Smooth muscle cell (in vitro differentiated cells): Measurements from ENCODE around the gene GARIN5A. TPM values are rescaled to one million over a fixed set of nuclear protein-coding genes. Genes with fewer than 3 reads are reported as not detected.

Experiments
- DNase-seq: peaks from one replicate; lab custom pipeline; 2025; ENCODE audit not compliant: unreplicated experiment; lab: John Stamatoyannopoulos, UW
- H2AFZ ChIP-seq: fragments of 200-600 bp; sonication (generic); 2 replicates; pipeline ENCODE4 v1.6.0; 2016; ENCODE audit warnings: antibody characterized with exemption, low read depth, mild to moderate bottlenecking
- H3F3A ChIP-seq: fragments of 200-600 bp; sonication (generic); 2 replicates; pipeline ENCODE4 v1.6.0; 2017; ENCODE audit warnings: antibody characterized with exemption, low read depth
- H3K27ac ChIP-seq: fragments of 200-600 bp; sonication (generic); 2 replicates; pipeline ENCODE4 v1.5.1; 2016; ENCODE audit warnings: low read depth, mild to moderate bottlenecking
- H3K27me3 ChIP-seq: fragments of 200-600 bp; sonication (generic); 2 replicates; pipeline ENCODE4 v1.6.1; 2016; ENCODE audit warnings: low read depth, mild to moderate bottlenecking
- H3K36me3 ChIP-seq: fragments of 200-600 bp; sonication (generic); 2 replicates; pipeline ENCODE4 v1.5.1; 2016; ENCODE audit warnings: low read depth
- H3K4me1 ChIP-seq: fragments of 200-600 bp; sonication (generic); 2 replicates; pipeline ENCODE4 v1.5.1; 2016; ENCODE audit warnings: low read depth
- H3K4me2 ChIP-seq: fragments of 200-600 bp; sonication (generic); 2 replicates; pipeline ENCODE4 v1.6.0; 2016; ENCODE audit warnings: mild to moderate bottlenecking
- H3K4me3 ChIP-seq: fragments of 200-600 bp; sonication (generic); 2 replicates; pipeline ENCODE4 v1.5.1; 2016; ENCODE audit warnings: mild to moderate bottlenecking
- H3K79me2 ChIP-seq: fragments of 200-600 bp; sonication (generic); 2 replicates; pipeline ENCODE4 v1.6.0; 2016; ENCODE audit warnings: low read depth, mild to moderate bottlenecking
- H3K9ac ChIP-seq: fragments of 200-600 bp; sonication (generic); 2 replicates; pipeline ENCODE4 v1.6.0; 2016; ENCODE audit warnings: low read depth
- H3K9me3 ChIP-seq: fragments of 200-600 bp; sonication (generic); replicated peaks from 2 replicates; pipeline ENCODE4 v1.5.1; 2016; ENCODE audit warnings: low read depth
- H4K20me1 ChIP-seq: fragments of 200-600 bp; sonication (generic); 2 replicates; pipeline ENCODE4 v1.6.0; 2016; ENCODE audit warnings: low read depth
- WGBS: methylation state at CpG from one replicate; pipeline ENCODE4 v1.1.7; 2016; ENCODE audit warnings: low lambda C conversion rate; 5-methylcytosine and 5-hydroxymethylcytosine counted together
- polyA plus RNA-seq: library from polyadenylated mRNA; unstranded; fragments of >200 nt; fragmentation: Nextera tagmentation; extraction: Ambion mirVana; gene quantifications from 2 replicates; pipeline ENCODE4 v1.2.1, GENCODE V29; 2016
- total RNA-seq: library from RNA; depleted of rRNA; stranded (reverse); fragments of >200 nt; gene quantifications from 2 replicates; pipeline ENCODE4 v1.2.3, GENCODE V29; 2014
- TF ChIP-seq, protein P1 (sequence below): fragments of 200-600 bp; sonication (generic); IDR thresholded peaks from 2 replicates; pipeline ENCODE4 v1.5.1; 2017; ENCODE audit warnings: borderline replicate concordance, mild to moderate bottlenecking, antibody characterized with exemption; ENCODE audit not compliant: insufficient read depth, poor library complexity, severe bottlenecking

Gene GARIN5A
- total and polyA plus RNA-seq, 2 experiments from 2014 or later, result 1.7 to 2.1 TPM

DNA sequence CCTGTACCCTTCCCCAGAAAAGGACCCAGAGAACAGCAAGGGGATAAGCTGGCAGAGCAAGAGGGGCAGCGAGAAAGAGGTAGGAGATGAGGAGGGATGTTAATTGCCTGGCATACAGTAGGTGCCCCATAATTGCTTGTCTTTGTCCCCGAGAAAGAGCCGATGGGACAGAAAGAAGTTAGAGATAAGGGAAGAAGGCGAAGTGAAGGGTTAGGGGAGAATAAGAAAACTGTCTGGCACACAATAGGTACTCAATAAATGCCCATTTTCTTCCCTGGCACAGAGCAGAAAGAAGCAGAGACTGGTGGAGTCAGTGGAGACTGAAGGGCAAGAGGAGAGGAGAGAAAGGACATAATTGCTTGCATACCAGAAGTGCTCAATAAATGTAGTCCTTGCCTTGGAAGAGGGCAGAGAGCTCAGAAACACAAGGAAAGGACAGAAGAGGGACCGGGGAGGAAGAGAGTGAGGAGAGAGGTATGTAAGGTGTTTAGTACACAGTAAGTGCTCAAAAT lies 18.4 kb upstream of the GARIN5A start:
- TF ChIP-seq, protein P1, sequence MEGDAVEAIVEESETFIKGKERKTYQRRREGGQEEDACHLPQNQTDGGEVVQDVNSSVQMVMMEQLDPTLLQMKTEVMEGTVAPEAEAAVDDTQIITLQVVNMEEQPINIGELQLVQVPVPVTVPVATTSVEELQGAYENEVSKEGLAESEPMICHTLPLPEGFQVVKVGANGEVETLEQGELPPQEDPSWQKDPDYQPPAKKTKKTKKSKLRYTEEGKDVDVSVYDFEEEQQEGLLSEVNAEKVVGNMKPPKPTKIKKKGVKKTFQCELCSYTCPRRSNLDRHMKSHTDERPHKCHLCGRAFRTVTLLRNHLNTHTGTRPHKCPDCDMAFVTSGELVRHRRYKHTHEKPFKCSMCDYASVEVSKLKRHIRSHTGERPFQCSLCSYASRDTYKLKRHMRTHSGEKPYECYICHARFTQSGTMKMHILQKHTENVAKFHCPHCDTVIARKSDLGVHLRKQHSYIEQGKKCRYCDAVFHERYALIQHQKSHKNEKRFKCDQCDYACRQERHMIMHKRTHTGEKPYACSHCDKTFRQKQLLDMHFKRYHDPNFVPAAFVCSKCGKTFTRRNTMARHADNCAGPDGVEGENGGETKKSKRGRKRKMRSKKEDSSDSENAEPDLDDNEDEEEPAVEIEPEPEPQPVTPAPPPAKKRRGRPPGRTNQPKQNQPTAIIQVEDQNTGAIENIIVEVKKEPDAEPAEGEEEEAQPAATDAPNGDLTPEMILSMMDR, result no peak
- no peak overlapping the region for H3K4me2 ChIP-seq
- H3K27me3 ChIP-seq, result peaks cover 18% of the 10 kb centered on the region

DNA sequence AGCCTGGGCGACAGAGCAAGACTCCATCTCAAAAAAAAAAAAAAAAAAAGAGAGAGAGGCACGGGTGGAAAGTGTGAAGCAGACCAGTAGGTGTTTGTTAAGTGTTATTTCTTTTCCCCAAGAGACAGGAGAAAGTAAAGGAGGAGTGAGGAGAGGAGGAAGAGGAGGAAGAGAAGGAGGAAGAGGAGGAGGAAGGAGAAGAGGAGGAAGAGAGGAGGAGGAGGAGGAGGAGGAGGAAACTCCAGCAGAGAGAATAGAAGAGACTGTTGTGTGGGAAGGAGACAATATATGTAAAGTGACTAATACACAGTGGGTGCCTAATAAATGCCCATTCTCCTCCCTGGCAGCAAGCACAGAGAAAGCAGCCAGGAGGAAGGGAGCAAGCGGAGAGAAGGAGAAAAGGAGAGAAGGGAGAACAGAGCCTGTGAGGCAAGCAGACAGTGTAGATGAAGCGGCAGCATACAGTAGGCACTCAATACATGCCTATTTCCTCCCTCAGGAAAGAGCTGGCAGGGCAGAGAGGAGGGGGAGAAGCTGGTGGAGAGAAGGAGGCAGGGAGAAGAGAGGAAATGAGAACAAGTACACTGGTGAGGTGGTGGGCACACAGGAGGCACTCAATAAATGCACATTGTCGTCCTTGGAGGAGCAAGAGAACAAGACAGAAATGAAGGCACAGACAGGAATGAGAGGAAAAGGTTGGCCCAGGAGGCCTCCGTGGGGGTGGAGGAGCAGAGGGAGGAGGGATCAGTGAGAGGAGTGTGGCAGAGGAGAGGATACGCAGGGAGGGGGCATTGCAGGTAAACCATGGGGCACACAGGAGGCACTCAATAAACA lies 17.8 kb upstream of the GARIN5A start:
- H3K79me2 ChIP-seq, result no peaks in the 10 kb centered on the region
- H4K20me1 ChIP-seq, result no peaks in the 10 kb centered on the region
- H3K4me1 ChIP-seq, result no peaks in the 10 kb centered on the region
- no peak overlapping the region for H3K9ac ChIP-seq
- TF ChIP-seq, protein P1, result no peak
- H3K4me3 ChIP-seq, result no peak overlapping the region
- no peaks in the 10 kb centered on the region for H3K9me3 ChIP-seq
- H2AFZ ChIP-seq, result no peak overlapping the region
- H3K27ac ChIP-seq, result no peak overlapping the region
- DNase-seq, result no peak
- H3K4me2 ChIP-seq, result no peak overlapping the region
- peaks cover 18% of the 10 kb centered on the region for H3K27me3 ChIP-seq
- no peaks in the 10 kb centered on the region for H3F3A ChIP-seq
- WGBS, result 79% methylated on average over 7 of the region's 7 CpGs
- H3K36me3 ChIP-seq, result no peaks in the 10 kb centered on the region

More for the DNA sequence above, 18.4 kb upstream of the GARIN5A start:
- no peaks in the 10 kb centered on the region for H3K4me1 ChIP-seq
- H3K27ac ChIP-seq, result no peak overlapping the region
- 88% methylated on average over 5 of the region's 5 CpGs for WGBS
- no peak for DNase-seq
- no peak overlapping the region for H3K4me3 ChIP-seq
- H3K9me3 ChIP-seq, result no peaks in the 10 kb centered on the region
- no peaks in the 10 kb centered on the region for H3K36me3 ChIP-seq
- H3F3A ChIP-seq, result no peaks in the 10 kb centered on the region
- no peak overlapping the region for H2AFZ ChIP-seq
- H3K79me2 ChIP-seq, result no peaks in the 10 kb centered on the region
- no peaks in the 10 kb centered on the region for H4K20me1 ChIP-seq
- no peak overlapping the region for H3K9ac ChIP-seq

DNA sequence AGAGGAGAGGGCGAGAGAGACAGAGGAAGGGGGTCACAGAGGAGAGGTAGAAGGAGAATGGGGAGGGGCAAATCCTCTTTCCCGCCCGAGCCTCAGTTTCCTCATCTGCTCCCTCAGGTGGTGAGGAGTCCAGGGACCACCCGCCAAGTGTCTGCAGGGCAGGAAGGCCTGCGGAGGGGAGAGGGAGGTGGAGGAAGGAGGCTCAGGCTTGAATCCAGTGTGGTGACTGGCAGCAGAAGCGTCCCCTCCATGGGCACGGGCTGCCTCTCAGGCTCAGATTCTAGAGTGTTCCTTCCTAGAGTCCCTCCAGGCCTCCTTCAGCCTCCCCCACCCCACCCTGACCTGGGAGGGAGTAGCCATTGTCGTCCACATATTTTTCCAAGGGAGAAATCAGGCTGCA lies 16.5 kb upstream of the GARIN5A start:
- Histone ChIP-seq H3K4me1 (no peaks in the 10 kb centered on the region), H3K9me3 (no peaks in the 10 kb centered on the region), H3K9ac (no peak overlapping the region), H4K20me1 (no peaks in the 10 kb centered on the region), H3K4me3 (no peak overlapping the region), H3K79me2 (no peaks in the 10 kb centered on the region), H3K27ac (no peak overlapping the region), H2AFZ (no peak overlapping the region), H3K27me3 (peaks cover 15% of the 10 kb centered on the region), H3F3A (no peaks in the 10 kb centered on the region), H3K4me2 (no peak overlapping the region), H3K36me3 (no peaks in the 10 kb centered on the region)
- TF ChIP-seq, protein P1, result no peak
- no peak for DNase-seq
- WGBS, result 68% methylated on average over 8 of the region's 8 CpGs
